ENCODE results near the gene ANKRD53.
"Not testable (repeated sequence)": the region's sequence is repeated elsewhere in the genome, so short reads cannot be mapped to it uniquely, and the experiment has no call there.

GRCh38 chr2:70999931-71000330, 21.5 kb downstream of the ANKRD53 start:
- TF ChIP-seq SUZ12, ARNT, PKNOX1, ELF4, SP1, ZNF384 (IDR thresholded peaks at IDR 0.05): not testable (repeated sequence)
